Measurements from ENCODE around the gene KIAA0825.

The KIAA0825 gene

GRCh38 chr5:94309141-94309540, 309.3 kb downstream of the KIAA0825 start:
- H3K4me3 ChIP-seq (ENCODE audit: low read depth, low read length), result no peak overlapping the region
- TF ChIP-seq CTCF (IDR thresholded peaks at IDR 0.05; ENCODE audit: borderline replicate concordance, insufficient read depth, low read depth, low read length), result no peak

- no peak for TF ChIP-seq CTCF (IDR thresholded peaks at IDR 0.05; ENCODE audit: borderline replicate concordance, insufficient read depth, low read depth, low read length)
- H3K4me3 ChIP-seq (ENCODE audit: low read depth, low read length), result no peak overlapping the region
Measured at GRCh38 chr5:94308442-94308841, 310.0 kb downstream of the KIAA0825 start.

GRCh38 chr5:94304146-94304545, 314.3 kb downstream of the KIAA0825 start:
- H3K4me3 ChIP-seq (ENCODE audit: low read depth, low read length), result no peak overlapping the region
- no peak for TF ChIP-seq CTCF (IDR thresholded peaks at IDR 0.05; ENCODE audit: borderline replicate concordance, insufficient read depth, low read depth, low read length)

GRCh38 chr5:94288937-94289336, 329.5 kb downstream of the KIAA0825 start:
- TF ChIP-seq CTCF (IDR thresholded peaks at IDR 0.05; ENCODE audit: borderline replicate concordance, insufficient read depth, low read depth, low read length), result no peak
- no peak overlapping the region for H3K4me3 ChIP-seq (ENCODE audit: low read depth, low read length)

GRCh38 chr5:94285984-94286383, 332.4 kb downstream of the KIAA0825 start:
- no peak for TF ChIP-seq CTCF (IDR thresholded peaks at IDR 0.05; ENCODE audit: borderline replicate concordance, insufficient read depth, low read depth, low read length)
- H3K4me3 ChIP-seq (ENCODE audit: low read depth, low read length), result no peak overlapping the region

- TF ChIP-seq CTCF (IDR thresholded peaks at IDR 0.05; ENCODE audit: borderline replicate concordance, insufficient read depth, low read depth, low read length), result no peak
Measured at GRCh38 chr5:94283093-94283492, 335.3 kb downstream of the KIAA0825 start.

GRCh38 chr5:94281236-94281801, 337.1 kb downstream of the KIAA0825 start:
- H3K4me3 ChIP-seq (ENCODE audit: low read depth, low read length), result no peak overlapping the region
- TF ChIP-seq CTCF (IDR thresholded peaks at IDR 0.05; ENCODE audit: borderline replicate concordance, insufficient read depth, low read depth, low read length), result no peak

More at GRCh38 chr5:94283093-94283492, 335.3 kb downstream of the KIAA0825 start:
- no peak overlapping the region for H3K4me3 ChIP-seq (ENCODE audit: low read depth, low read length)

Measured in GM12875 (cell line).